ENCODE measurements around the gene SNX19. TPM values are rescaled to one million over a fixed set of nuclear protein-coding genes. Genes with fewer than 3 reads are reported as not detected.

SNX19 gene
- total RNA-seq, 1 donor from 2014 or later, result 60.4 TPM

- Mint-ChIP-seq H3K9me3 (no peaks in the 10 kb centered on the region), H3K36me3 (ENCODE audit: low read depth) (peaks cover 73% of the 10 kb centered on the region), H3K27me3 (no peaks in the 10 kb centered on the region), H3K27ac (no peak overlapping the region), H3K4me1 (no peaks in the 10 kb centered on the region), H3K4me3 (no peak overlapping the region)
- POLR2A ChIA-PET, result no interaction called here
- DNase-seq, result no peak
- TF ChIP-seq CTCF (IDR thresholded peaks at IDR 0.05), result no peak
- CTCF ChIA-PET, result interaction anchor here (2.2 kb wide), 1 partner anchor 10 kb away, joined by 10 read pairs; no protein-coding TSS in a partner anchor
- intact Hi-C loops (cut with micrococcal nuclease), result no loop called here
- ATAC-seq (ENCODE audit: low read depth), result no peak
Observed at GRCh38 chr11:130872102-130872501, 44.2 kb downstream of the SNX19 start.

GRCh38 chr11:130871616-130872015, 44.7 kb downstream of the SNX19 start:
- no peak for DNase-seq
- ChIA-PET POLR2A (no interaction called here), CTCF (interaction anchor here (2.2 kb wide), 1 partner anchor 9 kb away, joined by 10 read pairs; no protein-coding TSS in a partner anchor)
- intact Hi-C loops (cut with micrococcal nuclease), result no loop called here
- no peaks in the 10 kb centered on the region for H3K4me1 Mint-ChIP-seq
- no peak overlapping the region for H3K4me3 Mint-ChIP-seq
- H3K9me3 Mint-ChIP-seq, result no peaks in the 10 kb centered on the region
- H3K27ac Mint-ChIP-seq, result no peak overlapping the region
- no peaks in the 10 kb centered on the region for H3K27me3 Mint-ChIP-seq
- no peak for TF ChIP-seq CTCF (IDR thresholded peaks at IDR 0.05)
- ATAC-seq (ENCODE audit: low read depth), result no peak
- H3K36me3 Mint-ChIP-seq (ENCODE audit: low read depth), result peaks cover 69% of the 10 kb centered on the region

- ATAC-seq (ENCODE audit: low read depth) (no peak), DNase-seq (no peak)
- ChIA-PET POLR2A (no interaction called here), CTCF (interaction anchor here (0.7 kb wide), 1 partner anchor 736 kb away, joined by 3 read pairs; no protein-coding TSS in a partner anchor)
- Mint-ChIP-seq H3K4me1 (no peaks in the 10 kb centered on the region), H3K36me3 (ENCODE audit: low read depth) (peaks cover 47% of the 10 kb centered on the region), H3K9me3 (no peaks in the 10 kb centered on the region), H3K27ac (no peak overlapping the region), H3K27me3 (no peaks in the 10 kb centered on the region), H3K4me3 (no peak overlapping the region)
- no peak for TF ChIP-seq CTCF (IDR thresholded peaks at IDR 0.05)
- intact Hi-C loops (cut with micrococcal nuclease), result loop anchor here (10.0 kb wide), 1 partner anchor 554 kb away; the partner anchor contains the start of gene ZBTB44
Observed at GRCh38 chr11:130868721-130869390, 47.4 kb downstream of the SNX19 start.

- intact Hi-C loops (cut with micrococcal nuclease), result loop anchor here (10.0 kb wide), 1 partner anchor 553 kb away; the partner anchor contains the start of gene ZBTB44
- Mint-ChIP-seq H3K27ac (no peak overlapping the region), H3K27me3 (no peaks in the 10 kb centered on the region), H3K4me1 (no peaks in the 10 kb centered on the region), H3K36me3 (ENCODE audit: low read depth) (peaks cover 41% of the 10 kb centered on the region), H3K9me3 (no peaks in the 10 kb centered on the region), H3K4me3 (no peak overlapping the region)
- CTCF ChIA-PET, result no interaction called here
- TF ChIP-seq CTCF (IDR thresholded peaks at IDR 0.05), result no peak
- no peak for ATAC-seq (ENCODE audit: low read depth)
- POLR2A ChIA-PET, result no interaction called here
- no peak for DNase-seq
Observed at GRCh38 chr11:130868086-130868710, 48.1 kb downstream of the SNX19 start.

- ChIA-PET CTCF (interaction anchor here (6.2 kb wide), 1 partner anchor 433 kb away, joined by 118 read pairs; no protein-coding TSS in a partner anchor), POLR2A (no interaction called here)
- Mint-ChIP-seq H3K4me3 (no peak overlapping the region), H3K27ac (no peak overlapping the region), H3K27me3 (no peaks in the 10 kb centered on the region), H3K9me3 (no peaks in the 10 kb centered on the region), H3K4me1 (peaks cover 4% of the 10 kb centered on the region), H3K36me3 (ENCODE audit: low read depth) (peaks cover 33% of the 10 kb centered on the region)
- intact Hi-C loops (cut with micrococcal nuclease), result loop anchor here (10.0 kb wide), 1 partner anchor 552 kb away; the partner anchor contains the start of gene ZBTB44
- DNase-seq (no peak), ATAC-seq (ENCODE audit: low read depth) (no peak)
- no peak for TF ChIP-seq CTCF (IDR thresholded peaks at IDR 0.05)
Observed at GRCh38 chr11:130866831-130867230, 49.4 kb downstream of the SNX19 start.
